NCI-H774 (cell line): Measurements from ENCODE around the gene PDS5B.

Source experiments
- DNase-seq: peaks from one replicate; lab custom pipeline; 2025; lab: John Stamatoyannopoulos, UW

PDS5B gene

GRCh38 chr13:32588736-32589135 is 2.5 kb downstream of the PDS5B start:
- DNase-seq, result no peak

GRCh38 chr13:32589471-32589870 is 3.2 kb downstream of the PDS5B start:
- no peak for DNase-seq

GRCh38 chr13:32590266-32590665 is 4.0 kb downstream of the PDS5B start:
- DNase-seq, result no peak

- DNase-seq, result no peak
These were observed 5.8 kb downstream of the PDS5B start for GRCh38 chr13:32592082-32592481.

- DNase-seq, result no peak
These were observed 8.0 kb downstream of the PDS5B start for GRCh38 chr13:32594157-32594738.

GRCh38 chr13:32595306-32595705 is 9.1 kb downstream of the PDS5B start:
- DNase-seq, result no peak

GRCh38 chr13:32600890-32601289 is 14.6 kb downstream of the PDS5B start:
- DNase-seq, result no peak

- no peak for DNase-seq
These were observed 23.2 kb downstream of the PDS5B start for GRCh38 chr13:32609428-32609827.

GRCh38 chr13:32610538-32610937 is 24.3 kb downstream of the PDS5B start:
- DNase-seq, result no peak

- no peak for DNase-seq
These were observed 24.7 kb downstream of the PDS5B start for GRCh38 chr13:32610977-32611376.

- no peak for DNase-seq
These were observed 30.7 kb downstream of the PDS5B start for GRCh38 chr13:32616883-32617511.

GRCh38 chr13:32622827-32623226 is 36.6 kb downstream of the PDS5B start:
- no peak for DNase-seq

GRCh38 chr13:32624441-32624840 is 38.2 kb downstream of the PDS5B start:
- DNase-seq, result no peak

GRCh38 chr13:32627793-32628192 is 41.5 kb downstream of the PDS5B start:
- no peak for DNase-seq

GRCh38 chr13:32629313-32629712 is 43.1 kb downstream of the PDS5B start:
- no peak for DNase-seq

GRCh38 chr13:32629866-32630265 is 43.6 kb downstream of the PDS5B start:
- no peak for DNase-seq

GRCh38 chr13:32632343-32632909 is 46.2 kb downstream of the PDS5B start:
- no peak for DNase-seq

- DNase-seq, result no peak
These were observed 50.5 kb downstream of the PDS5B start for GRCh38 chr13:32636711-32637110.

- DNase-seq, result no peak
These were observed 52.5 kb downstream of the PDS5B start for GRCh38 chr13:32638739-32639138.

GRCh38 chr13:32639502-32640105 is 53.4 kb downstream of the PDS5B start:
- DNase-seq, result no peak

- no peak for DNase-seq
These were observed 56.1 kb downstream of the PDS5B start for GRCh38 chr13:32642316-32642715.

- no peak for DNase-seq
These were observed 56.6 kb downstream of the PDS5B start for GRCh38 chr13:32642858-32643257.

GRCh38 chr13:32645854-32646253 is 59.6 kb downstream of the PDS5B start:
- DNase-seq, result no peak
